ENCODE measurements around the gene COPE.
A peak's percentile ranks its signal among the peaks of the same experiment; 100 is the strongest.
"Not testable (repeated sequence)": the region's sequence is repeated elsewhere in the genome, so short reads cannot be mapped to it uniquely, and the experiment has no call there.

COPE gene

DNA sequence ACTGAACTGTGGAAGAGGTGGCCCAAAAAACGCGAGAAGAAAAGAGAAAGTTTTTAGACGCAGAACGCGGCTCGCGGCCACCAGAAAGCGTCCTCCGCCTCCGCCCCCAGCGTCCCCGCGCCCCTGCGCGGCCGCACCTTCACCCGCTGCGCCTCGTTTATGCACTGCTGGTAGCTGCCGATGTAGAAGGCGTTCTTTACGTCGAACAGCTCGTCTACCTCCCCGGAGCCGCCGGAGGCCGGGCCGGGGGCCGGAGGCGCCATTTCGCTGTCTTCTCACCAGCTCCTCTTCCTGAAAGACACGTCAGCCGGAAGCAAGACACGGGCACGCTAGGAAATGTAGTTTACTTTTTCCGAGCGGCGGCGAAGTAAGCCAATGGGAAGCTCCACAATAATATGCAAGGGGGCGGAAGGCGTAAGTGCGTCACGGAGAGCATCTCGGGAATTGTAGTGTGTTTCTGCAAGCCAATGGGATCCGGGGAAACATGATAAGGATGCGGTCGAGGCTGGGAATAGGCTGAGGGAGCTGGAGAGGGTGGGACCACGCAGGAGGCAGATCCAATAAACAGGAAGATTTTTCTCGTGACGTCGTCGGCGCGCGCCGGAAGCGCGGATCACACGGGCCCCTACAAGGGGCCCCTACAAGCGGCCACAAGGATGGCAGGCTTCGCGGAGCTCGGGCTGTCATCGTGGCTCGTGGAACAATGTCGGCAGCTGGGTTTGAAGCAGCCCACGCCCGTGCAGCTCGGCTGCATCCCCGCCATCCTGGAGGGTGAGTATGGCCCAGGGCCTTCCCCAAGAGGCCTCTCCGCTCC lies at the start of gene COPE, which contains the start of gene DDX49:
TSS of gene COPE (minus strand) at position 302 of the 814 bp plus-strand sequence. CDS start at position 263, 39 bp downstream.
TSS of gene DDX49 (plus strand) at position 630 of the 814 bp plus-strand sequence. CDS start at position 657, 27 bp downstream.
- peak; percentile 98 for DNase-seq

- DNase-seq = no peak
Observed at GRCh38 chr19:18967358-18968146, 48.4 kb upstream of the COPE start.

GRCh38 chr19:18966307-18966706 lies 47.1 kb upstream of the COPE start:
- DNase-seq = no peak

- DNase-seq = no peak
Observed at GRCh38 chr19:18964121-18964520, 44.9 kb upstream of the COPE start.

- DNase-seq = no peak
Observed at GRCh38 chr19:18961767-18962620, 42.8 kb upstream of the COPE start.

DNA sequence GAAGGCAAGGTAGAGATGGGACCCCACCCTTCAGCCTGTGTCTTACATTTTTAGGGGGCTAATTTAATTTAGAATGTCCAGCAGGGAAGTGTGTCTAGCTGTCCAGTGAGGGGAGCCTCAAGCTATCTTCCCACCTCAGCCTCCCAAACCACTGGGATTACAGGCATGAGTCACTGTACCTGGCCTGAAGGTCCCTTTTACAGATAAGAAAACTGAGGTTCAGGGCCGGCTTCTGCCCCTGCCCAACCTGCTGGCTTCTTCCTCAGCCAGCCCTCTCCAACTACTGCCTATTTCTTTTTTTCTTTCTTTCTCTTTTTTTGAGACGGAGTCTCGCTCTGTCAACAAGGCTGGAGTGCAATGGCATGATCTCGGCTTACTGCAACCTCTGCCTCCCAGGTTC lies 41.2 kb upstream of the COPE start:
- DNase-seq = no peak

DNA sequence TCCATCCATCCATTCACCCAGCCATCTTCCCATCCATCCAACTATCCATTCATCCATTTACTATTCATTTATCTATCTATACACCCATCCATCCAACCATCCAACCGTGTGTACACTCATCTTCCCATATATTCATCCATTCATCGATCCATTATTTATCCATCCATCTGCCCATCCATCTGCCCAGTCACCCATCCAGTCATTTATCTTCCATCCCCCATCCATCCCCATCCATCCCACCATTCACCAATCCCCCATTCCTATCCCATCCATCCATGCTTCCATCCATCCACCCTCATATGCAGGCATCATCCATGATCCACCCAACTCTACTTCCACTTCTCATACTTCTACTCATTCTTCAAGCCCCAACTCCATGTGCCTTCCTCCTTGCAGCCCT lies 35.9 kb upstream of the COPE start:
- DNase-seq = no peak

GRCh38 chr19:18954094-18954493 lies 34.9 kb upstream of the COPE start:
- DNase-seq = no peak

DNA sequence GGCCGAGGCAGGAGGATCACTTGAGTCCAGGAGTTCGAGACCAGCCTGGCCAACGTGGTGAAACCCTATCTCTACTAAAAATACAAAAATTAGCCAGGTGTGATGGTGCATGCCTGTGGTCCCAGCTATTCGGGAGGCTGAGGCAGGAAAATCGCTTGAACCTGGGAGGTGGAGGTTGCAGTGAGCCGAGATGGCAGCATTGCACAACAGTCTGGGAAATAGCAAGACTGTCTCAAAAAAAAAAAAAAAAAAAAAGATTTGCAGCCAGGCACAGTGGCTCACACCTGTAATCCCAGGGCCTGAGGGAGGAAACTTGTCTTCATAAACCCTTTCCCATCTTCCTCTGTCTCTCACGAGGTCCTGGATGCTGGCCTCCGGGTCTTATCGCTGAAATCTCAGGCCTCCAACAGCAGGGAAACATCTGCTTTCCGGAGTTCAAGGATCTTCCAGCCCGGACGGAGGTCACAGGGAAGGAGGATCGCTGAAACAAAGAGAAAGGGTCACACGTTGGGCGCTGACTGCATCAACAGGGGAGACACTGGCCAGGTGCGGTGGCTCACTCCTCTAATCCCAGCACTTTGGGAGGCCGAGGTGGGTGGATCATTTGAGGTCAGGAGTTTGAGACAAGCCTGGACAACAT lies 33.3 kb upstream of the COPE start:
- DNase-seq = not testable (repeated sequence)

- DNase-seq = no peak
Observed at GRCh38 chr19:18951721-18952281, 32.6 kb upstream of the COPE start.

GRCh38 chr19:18949858-18950257 lies 30.7 kb upstream of the COPE start:
- DNase-seq = no peak

GRCh38 chr19:18948976-18949356 lies 29.8 kb upstream of the COPE start:
- DNase-seq = no peak

- DNase-seq = no peak
Observed at GRCh38 chr19:18948075-18948975, 29.1 kb upstream of the COPE start.

GRCh38 chr19:18946918-18947317 lies 27.7 kb upstream of the COPE start:
- DNase-seq = no peak

GRCh38 chr19:18946335-18946734 lies 27.1 kb upstream of the COPE start:
- DNase-seq = no peak

GRCh38 chr19:18945297-18945696 lies 26.1 kb upstream of the COPE start:
- no peak for DNase-seq

DNA sequence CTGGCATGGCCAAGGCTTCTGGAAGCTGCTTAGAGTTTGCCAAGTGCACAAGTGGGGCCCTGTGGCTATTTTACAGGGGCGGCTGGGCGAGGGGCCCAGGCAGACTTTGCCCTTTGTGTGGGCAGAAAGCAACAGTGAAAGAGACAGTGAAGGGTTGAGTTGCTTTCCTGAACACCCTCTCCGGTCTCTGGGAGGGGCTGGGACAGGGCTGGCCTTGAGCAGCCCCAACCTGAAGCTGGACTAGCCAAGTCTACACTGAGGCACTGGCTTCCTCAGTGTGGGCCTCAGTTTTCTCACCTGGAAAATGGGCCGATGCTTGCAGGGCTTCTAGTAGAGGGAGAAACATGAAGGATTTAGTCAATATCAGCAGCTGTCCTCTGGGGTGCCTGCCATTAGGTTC lies 24.3 kb upstream of the COPE start:
- no peak for DNase-seq

GRCh38 chr19:18942692-18943091 lies 23.5 kb upstream of the COPE start:
- no peak for DNase-seq

DNA sequence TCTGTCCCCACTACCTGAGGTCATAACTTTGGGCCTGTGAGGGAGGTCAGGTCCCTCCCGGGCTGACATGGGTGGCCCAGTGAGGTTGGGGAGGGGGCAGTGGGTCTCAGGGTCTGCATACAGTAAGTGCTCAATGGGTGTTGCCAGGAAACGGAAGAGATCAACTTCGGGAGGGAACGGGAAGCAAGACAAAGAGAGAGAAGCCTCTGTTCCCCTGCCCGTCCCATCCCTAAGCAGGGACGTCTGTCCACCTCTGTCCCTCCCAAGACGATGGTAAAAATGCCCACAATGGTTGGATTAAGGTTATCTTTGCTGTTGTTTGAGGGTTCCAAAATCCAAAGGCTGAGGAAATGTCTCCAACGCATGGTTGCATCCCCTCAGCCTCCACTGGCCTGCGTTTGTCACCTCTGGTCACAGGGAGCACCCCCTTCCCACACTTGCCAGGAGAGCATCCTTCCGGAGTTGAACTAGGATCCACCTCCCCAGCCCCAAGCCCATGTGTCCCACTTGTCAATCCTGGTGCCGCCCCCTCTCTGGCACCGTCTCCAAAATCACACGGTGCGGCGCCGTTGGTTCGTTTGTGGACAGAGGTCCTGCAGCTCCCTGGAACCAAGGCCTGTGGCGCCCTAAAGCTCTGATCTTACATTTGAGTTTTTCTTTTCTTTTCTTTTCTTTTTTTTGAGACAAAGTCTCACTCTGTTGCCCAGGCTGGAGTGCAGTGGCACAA lies 22.6 kb upstream of the COPE start:
- DNase-seq = no peak

Measured in activated CD8-positive, alpha-beta memory T cell treated with anti-CD3 and anti-CD28 coated beads, Interleukin-2, amount 50 U/mL, for 48 hours (primary cell).